Measurements from ENCODE around the gene SERPINB10.

Gene SERPINB10

GRCh38 chr18:63890950-63891304, 16.8 kb upstream of the SERPINB10 start:
- H3K27me3 ChIP-seq (ENCODE audit: control insufficient read depth, insufficient read depth, low read length) = no peaks in the 10 kb centered on the region
- H3K4me1 ChIP-seq (ENCODE audit: control insufficient read depth, insufficient read depth, low read length) = no peaks in the 10 kb centered on the region
- H3K9me3 ChIP-seq (ENCODE audit: control insufficient read depth, insufficient read depth, low read length) = no peaks in the 10 kb centered on the region
- H3K27ac ChIP-seq (ENCODE audit: low read length) = no peak overlapping the region
- DNase-seq (ENCODE audit: low read depth, low spot score) = no peak
- WGBS (ENCODE audit: insufficient coverage, insufficient read length) = no CpG with 5 or more reads among the region's 5 CpGs
- no peak overlapping the region for H3K4me3 ChIP-seq (ENCODE audit: low read length)
- H3K36me3 ChIP-seq (ENCODE audit: control insufficient read depth, insufficient read depth, low read length) = no peaks in the 10 kb centered on the region

- H3K27me3 ChIP-seq (ENCODE audit: control insufficient read depth, insufficient read depth, low read length) = no peaks in the 10 kb centered on the region
- H3K4me1 ChIP-seq (ENCODE audit: control insufficient read depth, insufficient read depth, low read length) = no peaks in the 10 kb centered on the region
- no peak overlapping the region for H3K4me3 ChIP-seq (ENCODE audit: low read length)
- H3K36me3 ChIP-seq (ENCODE audit: control insufficient read depth, insufficient read depth, low read length) = no peaks in the 10 kb centered on the region
- no peak for DNase-seq (ENCODE audit: low read depth, low spot score)
- WGBS (ENCODE audit: insufficient coverage, insufficient read length) = no CpG with 5 or more reads among the region's 4 CpGs
- no peak overlapping the region for H3K27ac ChIP-seq (ENCODE audit: low read length)
- H3K9me3 ChIP-seq (ENCODE audit: control insufficient read depth, insufficient read depth, low read length) = no peaks in the 10 kb centered on the region
These were observed 15.2 kb upstream of the SERPINB10 start for GRCh38 chr18:63892566-63892965.

DNA sequence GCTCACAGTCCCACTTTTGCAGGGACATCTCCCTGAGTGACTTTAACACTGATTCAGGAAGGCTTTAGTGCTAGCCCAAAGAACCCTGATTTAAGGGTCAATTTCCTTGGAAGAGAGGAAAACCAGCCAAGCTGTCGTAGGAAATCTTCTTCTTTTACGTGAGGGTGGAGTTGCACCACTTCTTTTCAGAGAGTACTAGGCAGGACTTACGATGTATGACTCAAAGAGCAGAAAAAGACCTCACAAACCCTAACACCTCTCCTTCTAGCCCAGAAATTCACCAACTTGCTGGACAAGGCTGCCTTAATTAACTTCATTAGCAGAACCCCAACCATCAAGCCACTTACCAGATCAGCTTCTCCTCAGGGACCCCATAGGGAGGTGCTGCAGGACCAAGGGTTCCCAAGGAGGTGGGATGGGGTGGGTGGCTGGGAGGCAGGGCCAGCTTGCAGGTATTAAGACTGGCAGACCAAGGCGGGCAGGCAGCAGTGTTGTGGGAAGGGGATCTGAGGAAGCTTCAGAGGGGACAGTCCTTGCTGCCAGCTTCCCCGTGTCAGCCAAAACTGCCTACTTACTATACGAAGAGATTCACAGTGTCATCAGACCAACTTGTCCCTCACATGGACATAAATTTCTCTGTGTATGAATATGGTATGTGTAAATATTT, 13.5 kb upstream of the SERPINB10 start:
- Histone ChIP-seq H3K27ac (ENCODE audit: low read length) (no peak overlapping the region), H3K9me3 (ENCODE audit: control insufficient read depth, insufficient read depth, low read length) (no peaks in the 10 kb centered on the region), H3K27me3 (ENCODE audit: control insufficient read depth, insufficient read depth, low read length) (no peaks in the 10 kb centered on the region), H3K36me3 (ENCODE audit: control insufficient read depth, insufficient read depth, low read length) (no peaks in the 10 kb centered on the region), H3K4me3 (ENCODE audit: low read length) (no peak overlapping the region), H3K4me1 (ENCODE audit: control insufficient read depth, insufficient read depth, low read length) (no peaks in the 10 kb centered on the region)
- DNase-seq (ENCODE audit: low read depth, low spot score) = no peak
- no CpG with 5 or more reads among the region's 6 CpGs for WGBS (ENCODE audit: insufficient coverage, insufficient read length)

- Histone ChIP-seq H3K4me3 (ENCODE audit: low read length) (no peak overlapping the region), H3K27me3 (ENCODE audit: control insufficient read depth, insufficient read depth, low read length) (no peaks in the 10 kb centered on the region), H3K4me1 (ENCODE audit: control insufficient read depth, insufficient read depth, low read length) (no peaks in the 10 kb centered on the region), H3K36me3 (ENCODE audit: control insufficient read depth, insufficient read depth, low read length) (no peaks in the 10 kb centered on the region), H3K9me3 (ENCODE audit: control insufficient read depth, insufficient read depth, low read length) (no peaks in the 10 kb centered on the region), H3K27ac (ENCODE audit: low read length) (no peak overlapping the region)
- no CpG with 5 or more reads among the region's 6 CpGs for WGBS (ENCODE audit: insufficient coverage, insufficient read length)
- no peak for DNase-seq (ENCODE audit: low read depth, low spot score)
These were observed 12.6 kb upstream of the SERPINB10 start for GRCh38 chr18:63895190-63895589.

DNA sequence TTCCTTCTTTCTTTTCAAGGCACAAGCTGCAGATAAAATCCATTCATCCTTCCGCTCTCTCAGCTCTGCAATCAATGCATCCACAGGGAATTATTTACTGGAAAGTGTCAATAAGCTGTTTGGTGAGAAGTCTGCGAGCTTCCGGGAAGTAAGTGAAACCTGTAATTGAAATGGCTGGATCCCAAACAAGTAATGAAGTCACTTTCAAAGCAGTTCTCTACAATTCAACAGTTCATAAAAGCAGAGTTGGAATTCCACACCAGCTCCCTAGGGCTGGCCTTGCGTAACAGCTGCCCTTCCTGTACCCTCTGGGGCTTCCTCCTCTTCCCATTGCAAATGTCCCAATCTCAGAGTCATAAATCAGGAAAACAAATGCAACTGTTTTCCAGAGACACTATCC, 10.7 kb upstream of the SERPINB10 start:
- no peaks in the 10 kb centered on the region for H3K4me1 ChIP-seq (ENCODE audit: control insufficient read depth, insufficient read depth, low read length)
- DNase-seq (ENCODE audit: low read depth, low spot score) = no peak
- H3K27me3 ChIP-seq (ENCODE audit: control insufficient read depth, insufficient read depth, low read length) = no peaks in the 10 kb centered on the region
- H3K9me3 ChIP-seq (ENCODE audit: control insufficient read depth, insufficient read depth, low read length) = no peaks in the 10 kb centered on the region
- H3K4me3 ChIP-seq (ENCODE audit: low read length) = no peak overlapping the region
- WGBS (ENCODE audit: insufficient coverage, insufficient read length) = no CpG with 5 or more reads among the region's 4 CpGs
- H3K27ac ChIP-seq (ENCODE audit: low read length) = no peak overlapping the region
- H3K36me3 ChIP-seq (ENCODE audit: control insufficient read depth, insufficient read depth, low read length) = no peaks in the 10 kb centered on the region

DNA sequence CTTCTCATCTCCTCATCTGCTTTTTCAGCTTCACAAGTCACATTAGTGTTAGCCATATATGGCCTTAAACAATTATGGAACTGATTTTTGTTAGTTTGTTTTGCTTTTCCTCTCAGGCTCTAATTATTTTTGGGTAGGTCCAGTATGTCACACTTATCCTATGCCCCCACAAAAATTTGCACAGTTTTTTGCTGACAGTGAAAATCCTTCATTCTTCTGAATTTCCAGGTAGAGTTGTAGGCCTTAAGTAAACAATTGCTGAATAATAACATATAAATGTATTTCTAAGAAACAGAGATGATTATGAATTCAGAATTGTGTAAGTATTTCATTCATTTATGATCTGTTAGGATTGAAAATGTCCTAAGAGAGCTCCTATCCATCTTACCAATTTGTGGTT, 8.6 kb upstream of the SERPINB10 start:
- Histone ChIP-seq H3K4me3 (ENCODE audit: low read length) (no peak overlapping the region), H3K4me1 (ENCODE audit: control insufficient read depth, insufficient read depth, low read length) (no peaks in the 10 kb centered on the region), H3K27ac (ENCODE audit: low read length) (no peak overlapping the region), H3K36me3 (ENCODE audit: control insufficient read depth, insufficient read depth, low read length) (no peaks in the 10 kb centered on the region), H3K9me3 (ENCODE audit: control insufficient read depth, insufficient read depth, low read length) (no peaks in the 10 kb centered on the region), H3K27me3 (ENCODE audit: control insufficient read depth, insufficient read depth, low read length) (no peaks in the 10 kb centered on the region)
- no peak for DNase-seq (ENCODE audit: low read depth, low spot score)

DNA sequence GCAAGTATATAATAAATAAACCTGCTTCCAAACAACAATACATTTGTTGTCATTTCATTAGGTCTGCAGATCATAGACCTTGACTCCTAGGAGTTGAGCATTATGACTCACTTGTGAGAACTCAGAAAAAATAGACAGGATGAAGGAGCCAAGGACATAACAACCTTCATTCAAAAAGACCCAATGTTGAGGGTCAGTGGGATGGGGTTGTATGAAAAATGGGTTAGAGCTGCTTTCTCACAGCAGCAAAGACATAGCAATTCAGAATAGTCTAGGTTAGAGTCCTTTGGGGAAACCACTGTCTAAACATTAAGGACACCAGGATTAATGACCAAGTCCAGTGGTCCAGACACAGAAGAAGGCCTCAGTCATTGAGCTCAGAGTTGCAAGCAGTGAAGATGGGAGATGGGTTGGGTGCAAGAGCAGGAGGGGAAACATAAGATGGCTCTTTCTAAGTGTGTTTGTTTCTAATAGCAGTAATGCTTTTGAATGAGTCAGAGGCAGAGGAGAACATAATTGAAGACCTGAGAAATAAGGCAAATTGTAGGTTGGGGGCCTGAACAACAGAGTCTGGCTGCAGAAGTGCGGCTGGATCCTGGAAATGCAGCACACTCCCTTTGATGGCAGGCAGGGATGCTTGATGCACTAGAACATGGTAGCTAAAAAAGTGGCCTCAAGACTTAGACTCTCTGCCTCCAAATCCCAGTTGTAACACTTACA, 3.7 kb upstream of the SERPINB10 start:
- WGBS (ENCODE audit: insufficient coverage, insufficient read length) = no CpG with 5 or more reads among the region's 1 CpG
- no peak for DNase-seq (ENCODE audit: low read depth, low spot score)
- no peaks in the 10 kb centered on the region for H3K27me3 ChIP-seq (ENCODE audit: control insufficient read depth, insufficient read depth, low read length)
- H3K4me1 ChIP-seq (ENCODE audit: control insufficient read depth, insufficient read depth, low read length) = no peaks in the 10 kb centered on the region
- H3K27ac ChIP-seq (ENCODE audit: low read length) = no peak overlapping the region
- H3K36me3 ChIP-seq (ENCODE audit: control insufficient read depth, insufficient read depth, low read length) = no peaks in the 10 kb centered on the region
- no peak overlapping the region for H3K4me3 ChIP-seq (ENCODE audit: low read length)
- H3K9me3 ChIP-seq (ENCODE audit: control insufficient read depth, insufficient read depth, low read length) = no peaks in the 10 kb centered on the region

DNA sequence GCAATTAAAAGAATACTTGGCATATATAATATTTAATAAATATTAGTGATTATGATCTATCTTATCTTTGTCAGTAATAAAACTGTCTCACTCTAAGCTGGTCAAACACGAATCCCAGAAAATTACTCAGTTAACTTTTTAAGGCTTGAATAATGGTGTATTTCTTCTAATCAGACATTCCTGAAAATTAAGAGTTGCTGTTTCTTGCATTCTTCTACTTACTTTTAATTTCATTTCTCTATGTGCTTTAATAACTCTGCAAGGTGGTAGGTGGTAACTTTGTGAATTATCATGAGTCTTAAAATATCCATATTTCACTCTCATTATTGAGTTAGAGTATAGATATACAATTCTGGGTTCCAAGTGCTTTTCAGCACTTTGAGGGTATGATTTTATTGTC, 3.1 kb upstream of the SERPINB10 start:
- no peak overlapping the region for H3K4me3 ChIP-seq (ENCODE audit: low read length)
- no peak for DNase-seq (ENCODE audit: low read depth, low spot score)
- no CpG with 5 or more reads among the region's 1 CpG for WGBS (ENCODE audit: insufficient coverage, insufficient read length)
- no peaks in the 10 kb centered on the region for H3K4me1 ChIP-seq (ENCODE audit: control insufficient read depth, insufficient read depth, low read length)
- no peaks in the 10 kb centered on the region for H3K36me3 ChIP-seq (ENCODE audit: control insufficient read depth, insufficient read depth, low read length)
- no peaks in the 10 kb centered on the region for H3K27me3 ChIP-seq (ENCODE audit: control insufficient read depth, insufficient read depth, low read length)
- no peaks in the 10 kb centered on the region for H3K9me3 ChIP-seq (ENCODE audit: control insufficient read depth, insufficient read depth, low read length)
- H3K27ac ChIP-seq (ENCODE audit: low read length) = no peak overlapping the region

DNA sequence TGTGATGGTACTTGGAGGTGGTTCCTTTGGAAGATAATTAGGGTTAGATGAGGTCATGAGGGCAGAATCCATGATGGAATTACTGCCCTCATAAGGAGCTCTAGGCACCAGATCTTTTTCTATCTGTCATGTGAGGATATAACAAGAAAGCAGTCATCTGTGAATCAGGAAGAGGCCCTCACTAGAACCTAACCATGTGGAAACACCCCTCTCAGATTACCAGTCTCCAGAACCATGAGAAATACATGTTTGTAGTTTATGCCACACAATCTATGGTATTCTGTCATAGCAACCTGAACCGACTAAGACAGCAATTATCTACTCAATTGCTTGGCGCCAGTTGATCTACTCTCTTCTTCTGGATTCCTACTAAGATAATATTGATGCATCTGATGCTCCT, 2.4 kb upstream of the SERPINB10 start:
- Histone ChIP-seq H3K36me3 (ENCODE audit: control insufficient read depth, insufficient read depth, low read length) (no peaks in the 10 kb centered on the region), H3K4me1 (ENCODE audit: control insufficient read depth, insufficient read depth, low read length) (no peaks in the 10 kb centered on the region), H3K27ac (ENCODE audit: low read length) (no peak overlapping the region), H3K9me3 (ENCODE audit: control insufficient read depth, insufficient read depth, low read length) (no peaks in the 10 kb centered on the region), H3K27me3 (ENCODE audit: control insufficient read depth, insufficient read depth, low read length) (no peaks in the 10 kb centered on the region), H3K4me3 (ENCODE audit: low read length) (no peak overlapping the region)
- WGBS (ENCODE audit: insufficient coverage, insufficient read length) = no CpG with 5 or more reads among the region's 2 CpGs
- no peak for DNase-seq (ENCODE audit: low read depth, low spot score)

GRCh38 chr18:63906056-63906455, 1.7 kb upstream of the SERPINB10 start:
- no peak overlapping the region for H3K27ac ChIP-seq (ENCODE audit: low read length)
- H3K4me3 ChIP-seq (ENCODE audit: low read length) = no peak overlapping the region
- H3K36me3 ChIP-seq (ENCODE audit: control insufficient read depth, insufficient read depth, low read length) = no peaks in the 10 kb centered on the region
- WGBS (ENCODE audit: insufficient coverage, insufficient read length) = no CpG with 5 or more reads among the region's 1 CpG
- H3K4me1 ChIP-seq (ENCODE audit: control insufficient read depth, insufficient read depth, low read length) = no peaks in the 10 kb centered on the region
- no peaks in the 10 kb centered on the region for H3K9me3 ChIP-seq (ENCODE audit: control insufficient read depth, insufficient read depth, low read length)
- no peak for DNase-seq (ENCODE audit: low read depth, low spot score)
- no peaks in the 10 kb centered on the region for H3K27me3 ChIP-seq (ENCODE audit: control insufficient read depth, insufficient read depth, low read length)

DNA sequence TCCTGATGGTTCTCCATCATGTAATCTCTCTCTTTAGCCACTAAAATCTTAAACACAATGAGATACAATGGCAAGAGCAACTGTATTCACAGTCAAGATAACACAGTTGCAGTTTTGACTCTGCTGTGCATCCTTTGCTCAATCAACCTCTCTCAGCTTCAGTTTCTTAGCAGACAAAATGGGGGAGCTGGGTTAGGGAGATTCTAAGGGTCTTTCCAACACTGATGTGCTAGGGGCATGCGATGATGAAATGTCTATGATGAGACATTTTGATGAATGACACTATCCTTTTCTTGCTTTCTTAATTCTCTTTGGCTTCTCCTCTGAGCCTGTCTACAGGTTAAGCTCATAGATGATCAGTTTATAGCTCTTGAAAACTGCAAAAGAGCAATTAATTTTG, 1.1 kb downstream of the SERPINB10 start:
- Histone ChIP-seq H3K27ac (ENCODE audit: low read length) (no peak overlapping the region), H3K4me1 (ENCODE audit: control insufficient read depth, insufficient read depth, low read length) (no peaks in the 10 kb centered on the region), H3K36me3 (ENCODE audit: control insufficient read depth, insufficient read depth, low read length) (no peaks in the 10 kb centered on the region), H3K9me3 (ENCODE audit: control insufficient read depth, insufficient read depth, low read length) (no peaks in the 10 kb centered on the region), H3K4me3 (ENCODE audit: low read length) (no peak overlapping the region), H3K27me3 (ENCODE audit: control insufficient read depth, insufficient read depth, low read length) (no peaks in the 10 kb centered on the region)
- DNase-seq (ENCODE audit: low read depth, low spot score) = no peak
- no CpG with 5 or more reads among the region's 1 CpG for WGBS (ENCODE audit: insufficient coverage, insufficient read length)

All from iPS DF 6.9 (cell line).